ENCODE measurements around the gene CLTCL1.

DNA sequence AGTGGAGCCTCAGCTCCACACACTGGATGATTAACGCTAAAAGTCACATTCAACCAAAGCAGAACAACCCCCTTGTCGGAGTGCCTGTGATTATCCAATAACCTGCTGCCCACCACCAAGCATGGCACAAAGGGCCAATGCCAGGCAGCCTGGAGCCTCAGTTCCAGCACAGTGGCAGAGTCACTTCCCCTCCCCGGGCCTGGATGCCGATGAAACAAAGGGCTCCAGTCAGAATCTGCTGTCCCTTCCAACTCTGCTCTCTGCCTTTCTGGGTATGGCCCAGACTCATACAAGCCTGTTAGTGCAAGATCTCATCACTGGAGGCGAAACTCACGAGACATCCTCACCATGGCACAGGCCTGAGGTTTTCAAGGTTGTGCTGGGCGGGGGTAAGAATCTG lies 52.1 kb downstream of the CLTCL1 start:
- TF ChIP-seq, protein P1, sequence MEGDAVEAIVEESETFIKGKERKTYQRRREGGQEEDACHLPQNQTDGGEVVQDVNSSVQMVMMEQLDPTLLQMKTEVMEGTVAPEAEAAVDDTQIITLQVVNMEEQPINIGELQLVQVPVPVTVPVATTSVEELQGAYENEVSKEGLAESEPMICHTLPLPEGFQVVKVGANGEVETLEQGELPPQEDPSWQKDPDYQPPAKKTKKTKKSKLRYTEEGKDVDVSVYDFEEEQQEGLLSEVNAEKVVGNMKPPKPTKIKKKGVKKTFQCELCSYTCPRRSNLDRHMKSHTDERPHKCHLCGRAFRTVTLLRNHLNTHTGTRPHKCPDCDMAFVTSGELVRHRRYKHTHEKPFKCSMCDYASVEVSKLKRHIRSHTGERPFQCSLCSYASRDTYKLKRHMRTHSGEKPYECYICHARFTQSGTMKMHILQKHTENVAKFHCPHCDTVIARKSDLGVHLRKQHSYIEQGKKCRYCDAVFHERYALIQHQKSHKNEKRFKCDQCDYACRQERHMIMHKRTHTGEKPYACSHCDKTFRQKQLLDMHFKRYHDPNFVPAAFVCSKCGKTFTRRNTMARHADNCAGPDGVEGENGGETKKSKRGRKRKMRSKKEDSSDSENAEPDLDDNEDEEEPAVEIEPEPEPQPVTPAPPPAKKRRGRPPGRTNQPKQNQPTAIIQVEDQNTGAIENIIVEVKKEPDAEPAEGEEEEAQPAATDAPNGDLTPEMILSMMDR (IDR thresholded peaks at IDR 0.05) = no peak
- no peak for TF ChIP-seq POLR2A (IDR thresholded peaks at IDR 0.05)
